Measurements from ENCODE around the gene C4orf46.

GRCh38 chr4:158617956-158618355 is 53.7 kb downstream of the C4orf46 start:
- TF ChIP-seq POLR2A (IDR thresholded peaks at IDR 0.05) (no peak), CTCF (IDR thresholded peaks at IDR 0.05) (no peak)
